Keratinocyte (primary cell): ENCODE measurements around the gene GNPNAT1. TPM values are rescaled to one million over a fixed set of nuclear protein-coding genes. Genes with fewer than 3 reads are reported as not detected.

Source experiments
- DNase-seq: peaks from one replicate; pipeline ENCODE4 v3.0.0-alpha.2; 2011; ENCODE audit warnings: low read depth, missing footprints, low spot score
- FAIRE-seq: peaks from 2 replicates; lab custom pipeline; 2011; peaks lifted over from hg19 to GRCh38; lab: Jason Lieb, UNC
- H2AFZ ChIP-seq: 2 replicates; pipeline ENCODE4 v1.6.0; 2012; ENCODE audit warnings: low read length, control low read depth, inconsistent platforms; ENCODE audit not compliant: control insufficient read depth
- H3K27ac ChIP-seq: 2 replicates; pipeline ENCODE4 v1.5.1; 2011; ENCODE audit warnings: low read length; ENCODE audit not compliant: control insufficient read depth, insufficient read depth
- H3K27me3 ChIP-seq: 3 replicates; pipeline ENCODE4 v1.6.0; 2011; ENCODE audit warnings: low read length; ENCODE audit not compliant: control insufficient read depth, insufficient read depth; ENCODE audit errors: extremely low read depth
- H3K36me3 ChIP-seq, 2 experiments: 2 replicates in 1 of 2; 3 replicates in 1 of 2; pipeline ENCODE4 v1.5.1; 2011; ENCODE audit warnings: low read length in 2 of 2, mild to moderate bottlenecking in 1 of 2; ENCODE audit not compliant: control insufficient read depth in 2 of 2, insufficient read depth in 2 of 2; ENCODE audit errors: extremely low read depth in 1 of 2
- H3K4me1 ChIP-seq: 3 replicates; pipeline ENCODE4 v1.5.1; 2011; ENCODE audit warnings: low read length; ENCODE audit not compliant: control insufficient read depth, insufficient read depth; ENCODE audit errors: extremely low read depth
- H3K4me2 ChIP-seq: 3 replicates; pipeline ENCODE4 v1.6.0; 2011; ENCODE audit warnings: low read depth, low read length; ENCODE audit not compliant: control insufficient read depth, insufficient read depth; ENCODE audit errors: extremely low read depth
- H3K4me3 ChIP-seq, 3 experiments: fragments of 200-600 bp in 1 of 3; sonication (generic) in 1 of 3; 2 replicates in 2 of 3; 3 replicates in 1 of 3; pipeline ENCODE4 v1.5.1; 2011 to 2016; ENCODE audit warnings: low read length in 3 of 3, mild to moderate bottlenecking in 3 of 3, control low read depth in 2 of 3, inconsistent platforms in 1 of 3, low read depth in 1 of 3, mixed read lengths in 1 of 3, mixed run types in 1 of 3, moderate library complexity in 1 of 3; ENCODE audit not compliant: control insufficient read depth in 2 of 3, insufficient read depth in 2 of 3; ENCODE audit errors: extremely low read depth in 1 of 3
- H3K79me2 ChIP-seq: 2 replicates; pipeline ENCODE4 v1.6.0; 2012; ENCODE audit warnings: low read length; ENCODE audit not compliant: control insufficient read depth, insufficient read depth
- H3K9ac ChIP-seq: 3 replicates; pipeline ENCODE4 v1.6.0; 2011; ENCODE audit warnings: low read length; ENCODE audit not compliant: control insufficient read depth, insufficient read depth; ENCODE audit errors: extremely low read depth
- H3K9me1 ChIP-seq: 3 replicates; pipeline ENCODE4 v1.6.0; 2011; ENCODE audit warnings: low read length; ENCODE audit not compliant: control insufficient read depth, insufficient read depth; ENCODE audit errors: extremely low read depth
- H3K9me3 ChIP-seq: 2 replicates; pipeline ENCODE4 v1.5.1; 2012; ENCODE audit warnings: low read depth, low read length; ENCODE audit not compliant: control insufficient read depth
- H4K20me1 ChIP-seq: 3 replicates; pipeline ENCODE4 v1.6.0; 2011; ENCODE audit warnings: low read length; ENCODE audit not compliant: control insufficient read depth, insufficient read depth; ENCODE audit errors: extremely low read depth
- EZH2 ChIP-seq: IDR thresholded peaks from one replicate; pipeline ENCODE4 v1.6.1; 2012; ENCODE audit warnings: inconsistent platforms, mild to moderate bottlenecking, low read length, moderate library complexity
- dilution Hi-C: fragments of 300-500 bp; cut with MboI; formaldehyde crosslinking; loops from one replicate; pipeline ENCODE4 v1.7.0; 2020; ENCODE audit warnings: low sequenced_read_pairs; ENCODE audit not compliant: extremely low pct_ligation_motif_present
- polyA plus RNA-seq, 5 experiments: library from polyadenylated mRNA; depleted of rRNA in 3 of 5; stranded (reverse) in 3 of 5; stranded (forward) in 1 of 5; unstranded in 1 of 5; fragments of >200 nt; gene quantifications; 1 replicate in 1 of 5; 2 replicates in 3 of 5; 3 replicates in 1 of 5; pipeline versions ENCODE4 v1.2.1 to v1.2.3, GENCODE V29; 2011 to 2012; ENCODE audit warnings: missing spikeins in 2 of 5, low read depth in 1 of 5, low replicate concordance in 1 of 5
- TF ChIP-seq, protein P1 (sequence below), 3 experiments: IDR thresholded peaks in 1 of 3; conservative IDR thresholded peaks in 1 of 3; optimal IDR thresholded peaks in 1 of 3; 2 replicates in 2 of 3; 3 replicates in 1 of 3; pipeline versions ENCODE3 to v1.5.1; 2011; ENCODE audit warnings: low read length in 3 of 3, mild to moderate bottlenecking in 3 of 3, moderate library complexity in 2 of 3, control low read depth in 1 of 3, inconsistent platforms in 1 of 3; ENCODE audit not compliant: insufficient read depth in 2 of 3; ENCODE audit errors: extremely low read depth in 1 of 3

The GNPNAT1 gene
- polyA plus RNA-seq, 1 donor (not counting 4 experiments of a cell fraction or from before 2014, with no cell fraction given) = 45.5 TPM

DNA sequence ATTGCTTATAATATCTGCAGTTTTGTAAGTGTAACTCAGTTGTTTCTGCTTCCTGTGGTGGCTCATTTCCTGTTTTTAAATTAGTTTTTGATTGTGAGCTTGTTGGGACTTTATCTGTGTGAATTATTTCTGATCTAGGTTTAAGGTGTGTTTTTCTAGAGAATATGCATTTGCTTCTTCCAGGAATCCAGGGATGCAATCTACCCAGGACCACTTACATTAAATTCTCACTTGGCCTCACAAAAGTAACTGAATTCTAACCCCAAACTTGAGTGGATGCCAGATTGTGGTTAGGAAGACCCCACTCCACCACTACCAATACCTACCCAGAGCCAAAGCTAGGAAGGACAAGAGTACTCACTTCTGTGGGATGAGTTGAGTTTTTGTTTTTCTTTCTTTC, 49.5 kb downstream of the GNPNAT1 start:
- Histone ChIP-seq H3K4me3 (no peak overlapping the region), H3K79me2 (peaks cover 31% of the 10 kb centered on the region), H3K27me3 (no peaks in the 10 kb centered on the region), H3K9ac (no peak overlapping the region), H3K4me1 (no peaks in the 10 kb centered on the region), H3K27ac (no peak overlapping the region), H3K4me2 (no peak overlapping the region), H3K36me3 (peaks cover 0 to under 1% of the 10 kb centered on the region in 2 experiments), H3K9me3 (no peaks in the 10 kb centered on the region), H4K20me1 (no peaks in the 10 kb centered on the region), H2AFZ (no peak overlapping the region), H3K9me1 (no peaks in the 10 kb centered on the region)
- TF ChIP-seq EZH2 = no peak
- TF ChIP-seq, protein P1, sequence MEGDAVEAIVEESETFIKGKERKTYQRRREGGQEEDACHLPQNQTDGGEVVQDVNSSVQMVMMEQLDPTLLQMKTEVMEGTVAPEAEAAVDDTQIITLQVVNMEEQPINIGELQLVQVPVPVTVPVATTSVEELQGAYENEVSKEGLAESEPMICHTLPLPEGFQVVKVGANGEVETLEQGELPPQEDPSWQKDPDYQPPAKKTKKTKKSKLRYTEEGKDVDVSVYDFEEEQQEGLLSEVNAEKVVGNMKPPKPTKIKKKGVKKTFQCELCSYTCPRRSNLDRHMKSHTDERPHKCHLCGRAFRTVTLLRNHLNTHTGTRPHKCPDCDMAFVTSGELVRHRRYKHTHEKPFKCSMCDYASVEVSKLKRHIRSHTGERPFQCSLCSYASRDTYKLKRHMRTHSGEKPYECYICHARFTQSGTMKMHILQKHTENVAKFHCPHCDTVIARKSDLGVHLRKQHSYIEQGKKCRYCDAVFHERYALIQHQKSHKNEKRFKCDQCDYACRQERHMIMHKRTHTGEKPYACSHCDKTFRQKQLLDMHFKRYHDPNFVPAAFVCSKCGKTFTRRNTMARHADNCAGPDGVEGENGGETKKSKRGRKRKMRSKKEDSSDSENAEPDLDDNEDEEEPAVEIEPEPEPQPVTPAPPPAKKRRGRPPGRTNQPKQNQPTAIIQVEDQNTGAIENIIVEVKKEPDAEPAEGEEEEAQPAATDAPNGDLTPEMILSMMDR (optimal IDR thresholded peaks at IDR 0.05 in 1 of 3, IDR thresholded peaks at IDR 0.05 in 1 of 3, conservative IDR thresholded peaks at IDR 0.05 in 1 of 3; ENCODE audit: extremely low read depth in 1 of 3, insufficient read depth in 2 of 3, low read length in 3 of 3) = no peak
- dilution Hi-C loops = no loop called here
- FAIRE-seq (no peak), DNase-seq (no peak)

DNA sequence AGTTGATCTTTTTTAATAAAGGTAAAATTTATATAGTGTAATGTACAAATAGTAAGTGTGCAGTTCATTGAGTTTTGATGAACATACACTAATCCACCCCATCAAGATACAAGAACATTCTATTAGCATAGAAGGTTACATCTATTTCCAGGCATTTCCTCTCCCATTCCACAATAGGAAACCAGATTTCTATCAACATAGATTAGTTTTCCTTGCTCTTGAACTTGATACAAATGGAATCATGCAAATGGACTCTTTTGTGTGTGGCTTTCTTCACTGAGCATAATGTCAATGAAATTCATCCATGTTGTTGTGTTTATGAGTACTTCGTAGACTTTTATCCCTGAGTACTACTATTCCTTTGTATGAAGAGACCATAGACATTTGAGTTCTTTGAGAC, 50.7 kb downstream of the GNPNAT1 start:
- FAIRE-seq = no peak
- Histone ChIP-seq H3K4me3 (no peak overlapping the region), H3K27ac (no peak overlapping the region), H3K9ac (no peak overlapping the region), H3K79me2 (peaks cover 35% of the 10 kb centered on the region), H3K4me2 (no peak overlapping the region), H3K27me3 (no peaks in the 10 kb centered on the region), H3K9me3 (no peaks in the 10 kb centered on the region), H3K4me1 (no peaks in the 10 kb centered on the region), H2AFZ (no peak overlapping the region), H3K9me1 (no peaks in the 10 kb centered on the region), H4K20me1 (no peaks in the 10 kb centered on the region), H3K36me3 (no peaks in the 10 kb centered on the region)
- DNase-seq = no peak
- TF ChIP-seq EZH2 = no peak
- dilution Hi-C loops = no loop called here

DNA sequence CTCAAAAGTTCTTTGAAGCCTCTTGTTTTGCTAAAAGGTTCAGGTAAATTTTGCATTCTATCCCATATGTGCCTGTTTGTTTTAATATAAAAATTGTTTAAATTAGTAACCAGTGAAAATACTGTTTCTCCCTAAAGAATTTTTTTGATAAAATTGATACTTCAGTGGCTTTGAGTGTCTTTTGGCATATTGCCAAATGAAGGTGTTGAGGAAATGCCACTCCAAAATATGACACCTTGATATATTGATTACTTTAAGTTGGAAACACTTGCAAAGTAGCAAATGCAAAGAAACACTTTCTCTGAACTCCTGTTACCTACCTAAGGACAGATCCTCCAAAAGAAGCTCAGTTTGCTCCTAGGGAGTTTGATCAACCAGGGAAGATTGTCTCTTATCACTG, 53.0 kb downstream of the GNPNAT1 start:
- DNase-seq (no peak), FAIRE-seq (no peak)
- Histone ChIP-seq H3K36me3 (no peaks in the 10 kb centered on the region), H3K27ac (no peak overlapping the region), H4K20me1 (no peaks in the 10 kb centered on the region), H2AFZ (no peak overlapping the region), H3K79me2 (peaks cover 44% of the 10 kb centered on the region), H3K27me3 (no peaks in the 10 kb centered on the region), H3K4me3 (no peak overlapping the region), H3K9me3 (no peaks in the 10 kb centered on the region), H3K9ac (no peak overlapping the region), H3K4me2 (no peak overlapping the region), H3K9me1 (no peaks in the 10 kb centered on the region), H3K4me1 (no peaks in the 10 kb centered on the region)
- dilution Hi-C loops = no loop called here
- TF ChIP-seq, protein P1 (optimal IDR thresholded peaks at IDR 0.05 in 1 of 3, IDR thresholded peaks at IDR 0.05 in 1 of 3, conservative IDR thresholded peaks at IDR 0.05 in 1 of 3; ENCODE audit: extremely low read depth in 1 of 3, insufficient read depth in 2 of 3, low read length in 3 of 3) = no peak
- TF ChIP-seq EZH2 = no peak
